T-helper 1 cell (primary cell): ENCODE data around the gene SULT4A1.

Experiments
- DNase-seq, 5 donors: peaks; one replicate each; pipeline ENCODE4 v3.0.0-alpha.2; 2012 to 2020

SULT4A1 gene

DNA sequence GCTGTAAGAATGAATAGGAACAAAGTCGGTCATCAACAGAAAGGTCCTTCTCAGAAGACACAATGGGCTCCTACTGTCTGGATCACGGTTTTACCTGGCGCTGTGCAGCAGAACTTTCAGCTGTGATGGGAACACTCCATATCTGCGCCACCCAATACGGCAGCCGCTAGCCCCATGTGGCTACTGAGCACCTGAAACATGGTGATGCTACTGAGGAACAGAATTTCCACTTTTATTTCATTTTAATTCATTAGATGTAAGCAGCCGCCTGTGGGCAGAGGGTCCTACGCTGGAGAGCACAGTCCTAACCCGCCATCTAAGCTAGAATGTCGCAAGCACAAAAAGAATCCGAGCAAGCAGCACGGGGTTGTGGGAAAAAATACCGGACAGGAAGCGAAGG lies 2.7 kb downstream of the SULT4A1 start:
- no peak for DNase-seq

DNA sequence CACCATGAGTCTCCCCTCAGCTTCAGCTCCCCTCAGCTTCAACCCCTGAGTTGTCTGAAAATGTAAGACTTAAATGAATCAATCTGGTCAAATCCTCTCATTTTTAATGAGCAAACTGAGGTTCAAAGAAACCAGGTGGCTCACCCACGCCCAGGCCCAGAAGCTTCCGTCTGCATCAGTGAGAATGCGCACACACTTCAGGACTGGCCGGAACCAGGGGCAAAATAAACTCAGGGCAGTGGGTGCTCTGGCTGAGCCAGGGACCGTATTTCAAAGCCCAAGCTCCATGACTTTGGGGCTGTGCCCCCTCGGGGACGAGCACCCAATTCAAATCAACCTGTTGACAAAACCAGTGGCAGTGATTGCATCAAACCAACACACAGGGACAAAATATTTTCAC lies 3.1 kb downstream of the SULT4A1 start:
- DNase-seq, result no peak

DNA sequence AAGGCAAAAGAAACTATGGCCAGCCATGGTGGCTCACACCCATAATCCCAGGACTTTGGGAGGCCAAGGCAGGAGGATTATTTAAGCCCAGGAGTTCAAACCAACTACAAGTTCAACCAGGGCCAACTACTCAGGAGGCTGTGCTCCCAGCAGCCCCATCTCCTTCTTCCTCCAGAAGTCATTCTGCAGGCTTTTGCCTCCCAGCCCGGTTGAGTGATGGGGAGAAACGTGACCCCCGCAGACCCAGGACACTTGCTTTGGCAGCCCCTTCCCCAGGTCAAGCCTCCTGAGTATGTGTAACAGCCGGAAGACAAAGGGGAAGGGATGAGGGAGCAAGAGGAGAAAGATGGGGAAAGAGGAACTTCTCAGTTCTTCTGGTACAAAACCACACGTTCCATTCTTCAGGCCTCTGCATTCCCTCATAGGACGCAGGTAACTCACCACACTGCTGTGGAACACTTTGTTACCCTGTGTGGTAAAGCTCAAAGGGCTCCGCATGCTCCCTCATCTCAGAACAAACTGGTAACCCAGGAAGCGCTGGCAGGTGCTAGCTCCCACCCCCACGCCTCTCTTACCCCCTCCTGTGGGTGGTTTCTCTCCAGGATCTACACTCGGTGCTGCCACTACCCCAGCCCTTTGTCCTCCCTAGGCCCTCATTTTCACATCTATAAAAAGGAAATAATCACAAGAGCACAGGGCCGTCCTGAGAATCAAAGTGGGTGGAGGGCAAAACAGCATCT lies 4.0 kb downstream of the SULT4A1 start:
- DNase-seq, result no peak

DNA sequence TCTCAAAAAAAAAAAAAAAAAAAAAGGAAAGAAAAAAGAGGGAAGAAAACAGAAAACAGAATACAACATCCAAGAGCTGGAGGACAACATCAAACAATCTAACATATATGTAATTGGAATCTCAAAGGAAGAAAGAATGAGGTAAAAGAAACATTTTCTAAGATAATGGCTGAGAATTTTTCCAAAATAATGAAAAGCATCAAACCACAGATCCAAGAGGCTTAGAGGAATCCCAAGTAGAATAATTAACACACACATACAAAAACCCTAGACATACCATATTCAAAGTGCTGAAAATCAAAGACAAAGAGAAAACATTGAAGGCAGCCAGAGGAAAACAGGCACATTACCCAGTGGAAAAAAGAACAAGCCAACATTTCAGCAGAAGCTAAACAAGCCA lies 4.9 kb downstream of the SULT4A1 start:
- DNase-seq, result no peak

DNA sequence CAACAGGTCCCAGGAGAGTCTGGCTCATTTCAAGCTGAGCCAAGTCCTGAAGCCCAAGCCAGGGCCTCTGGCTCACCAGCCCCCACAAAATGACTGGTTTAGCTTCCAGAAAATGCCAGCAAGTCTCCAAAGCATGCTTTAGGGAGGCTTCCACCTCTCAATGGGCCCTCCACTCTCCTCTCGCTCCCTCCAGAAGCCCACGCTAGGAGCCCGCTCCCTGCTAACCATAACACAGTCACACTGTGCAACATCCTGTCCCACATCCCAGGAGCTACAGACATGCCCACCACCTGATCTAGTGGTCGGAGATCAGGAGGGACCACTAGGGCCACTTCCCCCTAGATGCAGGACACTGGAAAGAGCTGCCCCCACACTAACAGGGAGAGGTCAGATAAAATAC lies 6.9 kb downstream of the SULT4A1 start:
- DNase-seq, result no peak

DNA sequence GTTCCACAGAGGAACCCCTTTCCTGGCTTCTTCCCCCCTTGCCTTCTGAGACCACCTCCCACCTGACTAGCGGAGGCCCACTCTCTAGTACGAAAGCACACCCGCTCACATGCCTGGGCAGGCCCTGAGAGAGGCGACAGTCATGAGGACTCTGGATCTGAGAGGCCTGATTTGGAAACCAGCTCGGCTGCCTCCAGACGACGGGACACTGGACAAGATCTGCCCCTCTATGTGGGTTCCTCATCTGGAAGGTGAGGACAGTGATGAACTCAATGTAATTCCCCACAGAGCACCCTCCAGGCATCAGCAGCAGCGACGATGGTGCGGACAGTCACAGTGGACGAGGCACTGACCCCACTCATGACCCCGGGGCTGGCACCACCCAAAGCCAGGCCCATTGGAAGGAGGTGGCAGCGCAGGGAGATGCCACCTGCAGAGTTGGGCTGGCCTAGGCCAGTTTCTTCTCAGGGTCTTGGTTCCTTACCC lies 7.5 kb downstream of the SULT4A1 start:
- DNase-seq, result no peak

DNA sequence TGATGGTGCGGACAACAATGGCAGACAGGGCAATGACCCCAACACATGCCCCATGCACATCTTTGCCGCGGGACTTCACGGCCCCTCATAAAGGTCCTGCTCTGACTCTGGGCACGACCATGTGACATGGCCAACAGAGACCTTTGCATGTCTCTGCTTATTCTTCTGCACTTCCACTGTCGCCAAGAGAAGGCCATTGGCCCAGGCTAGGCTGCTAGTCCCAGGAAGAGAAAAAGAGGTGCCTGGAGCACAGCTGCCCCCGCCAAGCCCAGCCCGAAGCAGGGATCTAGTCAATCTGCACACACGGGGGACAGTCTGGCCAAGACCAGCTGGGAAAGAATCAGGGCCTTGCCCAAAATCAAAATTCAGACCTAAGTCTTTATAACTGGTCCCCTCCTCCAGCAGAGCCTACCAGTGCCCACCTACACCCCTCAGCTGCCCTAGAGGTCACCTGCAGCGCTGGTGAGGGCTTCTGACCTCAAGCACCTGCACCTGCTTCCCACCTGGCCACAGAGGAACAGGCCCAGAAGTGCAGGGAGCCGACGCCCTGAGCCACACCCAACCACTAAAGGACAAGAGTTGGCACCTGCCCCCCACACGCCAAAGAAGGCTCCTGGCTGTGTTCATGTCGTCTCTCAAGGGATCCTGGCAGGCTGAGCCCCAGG lies 8.1 kb downstream of the SULT4A1 start:
- DNase-seq, result no peak

DNA sequence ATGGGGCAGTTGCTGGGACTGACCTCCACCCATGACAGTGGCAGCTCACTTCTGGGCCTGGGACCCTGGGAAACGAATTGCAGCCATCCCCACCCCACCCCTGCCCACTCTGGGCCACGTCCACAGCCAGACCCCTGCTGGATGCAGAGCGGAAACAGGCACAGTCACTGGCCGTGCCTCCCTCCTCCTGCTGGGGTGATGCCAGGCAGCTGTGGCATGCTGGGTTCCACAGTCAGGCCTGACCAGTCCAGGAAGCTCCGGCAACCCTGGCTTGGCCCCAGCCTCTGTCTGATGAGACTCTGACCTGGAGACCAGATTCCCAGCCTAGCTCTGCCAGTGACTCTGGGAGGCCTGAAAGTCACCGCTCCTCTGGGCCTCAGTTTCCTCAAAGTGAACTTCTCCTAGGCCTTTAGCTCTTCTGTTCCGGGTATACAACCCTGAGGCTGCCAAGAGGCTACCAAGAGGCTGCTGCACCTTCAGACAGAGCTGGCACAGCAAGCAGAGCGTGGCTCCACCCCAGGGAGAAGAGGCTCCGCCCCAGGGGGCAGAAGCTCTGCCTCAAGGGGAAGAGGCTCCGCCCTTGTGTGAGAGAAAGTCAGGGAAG lies 8.9 kb downstream of the SULT4A1 start:
- DNase-seq, result no peak

DNA sequence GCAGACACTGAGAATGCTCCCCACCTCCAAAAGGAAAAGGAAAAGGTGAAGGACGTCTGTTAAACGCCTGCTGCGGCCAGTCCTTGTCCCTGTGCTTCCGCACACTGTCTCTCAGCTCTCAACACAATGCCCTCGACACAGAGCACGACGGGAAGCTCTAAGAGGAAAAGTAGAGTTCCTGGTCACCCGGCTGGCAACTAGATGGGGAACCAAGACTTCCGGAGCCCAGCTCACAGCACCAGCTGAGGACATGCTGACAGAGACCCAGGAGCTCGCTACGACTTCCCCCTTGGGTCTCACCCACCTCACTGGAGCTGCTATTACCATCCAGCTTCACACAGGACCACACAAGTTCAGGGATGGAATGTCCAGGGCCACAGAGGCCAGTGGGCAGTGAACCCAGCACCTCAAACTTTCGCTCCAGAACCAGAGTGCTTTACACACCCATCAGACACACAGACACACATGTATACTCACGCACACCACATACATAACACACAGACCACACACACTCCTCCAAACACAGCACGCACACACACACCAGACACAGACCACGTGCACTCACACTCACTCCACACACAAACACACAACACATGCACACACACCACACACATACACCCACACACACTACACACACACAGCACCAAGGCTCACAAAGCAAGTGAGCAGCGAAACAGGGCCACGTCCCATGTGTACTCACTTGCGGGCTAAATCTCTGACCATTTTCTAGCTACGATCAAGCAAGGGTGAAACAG lies 9.6 kb downstream of the SULT4A1 start:
- DNase-seq, result no peak

DNA sequence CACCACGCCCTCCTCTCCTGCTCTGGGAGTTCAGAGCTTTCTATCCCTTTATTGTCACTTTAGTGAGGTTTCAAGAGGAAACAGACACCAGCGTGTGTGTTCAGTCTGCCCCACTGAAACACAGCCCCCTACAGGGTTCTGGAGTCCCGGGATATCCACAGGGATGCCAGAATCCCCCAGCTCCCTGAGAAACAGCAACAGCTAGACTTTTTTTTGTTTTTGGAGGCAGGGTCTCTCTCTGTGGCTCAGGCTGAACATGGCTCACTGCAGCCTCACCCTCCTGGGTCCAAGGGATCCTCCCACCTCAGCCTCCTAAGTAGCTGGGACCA lies 10.4 kb downstream of the SULT4A1 start:
- no peak for DNase-seq

DNA sequence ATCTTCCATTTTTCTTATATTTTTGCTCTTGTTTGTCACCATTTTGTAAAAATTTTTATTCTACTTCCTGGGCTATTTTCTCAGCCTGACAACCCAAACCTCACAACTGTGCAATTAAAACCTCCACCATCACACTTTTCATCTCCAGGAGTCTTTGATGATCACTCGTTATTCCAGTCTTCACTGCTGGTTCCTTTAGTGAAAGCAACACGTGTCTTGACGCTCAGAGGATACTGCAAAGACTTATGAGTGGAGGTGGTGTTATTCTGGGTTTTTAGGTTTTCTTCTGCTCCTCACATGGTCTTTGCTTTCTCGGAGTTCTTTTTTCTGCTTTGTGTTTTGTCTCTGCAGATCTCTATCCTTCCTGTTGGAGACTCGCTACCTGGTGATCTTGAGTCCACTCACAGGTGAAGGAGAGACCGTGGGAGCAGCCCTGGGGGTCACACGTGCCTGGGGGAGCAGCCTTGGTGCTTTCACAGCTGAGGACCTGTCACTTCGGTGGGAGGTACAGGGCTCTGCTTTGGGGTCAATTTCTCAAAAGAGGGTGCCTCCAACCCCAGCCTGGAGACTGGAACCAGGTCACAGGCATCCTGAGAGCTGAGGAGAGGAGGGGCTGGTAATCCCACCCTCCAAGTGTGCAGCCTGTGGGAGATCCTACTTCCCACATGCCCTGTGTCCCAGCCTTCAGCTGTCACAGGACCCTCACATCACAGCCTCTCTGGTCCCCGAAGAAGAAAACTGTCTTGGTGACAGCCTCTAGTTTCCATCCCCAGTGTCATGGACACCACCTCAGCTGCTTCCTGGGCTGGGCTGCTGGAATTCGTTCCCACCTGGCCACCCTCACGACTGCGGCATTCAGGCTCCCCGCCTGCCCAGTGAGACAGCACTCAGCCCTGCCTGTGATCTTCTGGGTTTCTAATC lies 11.0 kb downstream of the SULT4A1 start:
- DNase-seq, result no peak

DNA sequence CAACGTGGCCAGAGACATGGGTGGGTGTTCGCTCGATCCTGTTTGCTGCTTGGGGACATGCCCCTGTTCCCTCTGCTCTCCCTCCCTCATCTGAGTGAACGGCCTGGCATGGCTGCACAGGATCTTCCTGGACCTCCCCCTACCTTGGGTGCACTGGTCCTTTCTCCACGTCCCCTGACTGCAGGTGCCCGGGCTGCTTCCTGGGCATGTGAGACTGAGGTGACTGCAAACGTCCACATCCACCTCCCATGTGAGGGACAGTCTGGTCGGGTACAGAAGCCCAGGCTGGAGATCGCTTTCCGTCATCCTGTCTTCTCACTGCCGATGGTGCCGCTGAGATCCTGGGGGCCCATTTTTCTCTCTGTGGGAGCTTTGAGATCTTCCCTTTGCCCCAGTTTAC lies 11.8 kb downstream of the SULT4A1 start:
- no peak for DNase-seq

DNA sequence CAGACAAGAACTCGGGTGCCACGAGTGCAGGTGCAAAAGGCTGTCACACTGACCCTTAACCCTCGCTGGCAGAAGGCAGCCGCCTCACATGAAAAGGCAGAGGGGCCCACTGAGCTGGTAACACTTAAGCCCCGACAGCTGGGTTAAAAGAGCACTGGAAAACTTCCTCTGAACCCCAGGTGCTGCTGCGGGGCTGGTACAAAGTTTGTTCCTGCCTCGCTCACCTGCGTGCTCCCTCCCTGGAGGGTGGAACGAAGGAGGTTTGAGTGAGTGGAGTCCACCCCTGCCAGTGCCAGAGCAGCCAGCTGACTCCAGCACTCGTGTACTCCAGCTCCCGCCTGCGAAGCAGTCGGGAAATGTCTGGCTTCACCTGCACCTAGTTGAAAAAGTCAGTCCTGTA lies 12.6 kb downstream of the SULT4A1 start:
- no peak for DNase-seq

DNA sequence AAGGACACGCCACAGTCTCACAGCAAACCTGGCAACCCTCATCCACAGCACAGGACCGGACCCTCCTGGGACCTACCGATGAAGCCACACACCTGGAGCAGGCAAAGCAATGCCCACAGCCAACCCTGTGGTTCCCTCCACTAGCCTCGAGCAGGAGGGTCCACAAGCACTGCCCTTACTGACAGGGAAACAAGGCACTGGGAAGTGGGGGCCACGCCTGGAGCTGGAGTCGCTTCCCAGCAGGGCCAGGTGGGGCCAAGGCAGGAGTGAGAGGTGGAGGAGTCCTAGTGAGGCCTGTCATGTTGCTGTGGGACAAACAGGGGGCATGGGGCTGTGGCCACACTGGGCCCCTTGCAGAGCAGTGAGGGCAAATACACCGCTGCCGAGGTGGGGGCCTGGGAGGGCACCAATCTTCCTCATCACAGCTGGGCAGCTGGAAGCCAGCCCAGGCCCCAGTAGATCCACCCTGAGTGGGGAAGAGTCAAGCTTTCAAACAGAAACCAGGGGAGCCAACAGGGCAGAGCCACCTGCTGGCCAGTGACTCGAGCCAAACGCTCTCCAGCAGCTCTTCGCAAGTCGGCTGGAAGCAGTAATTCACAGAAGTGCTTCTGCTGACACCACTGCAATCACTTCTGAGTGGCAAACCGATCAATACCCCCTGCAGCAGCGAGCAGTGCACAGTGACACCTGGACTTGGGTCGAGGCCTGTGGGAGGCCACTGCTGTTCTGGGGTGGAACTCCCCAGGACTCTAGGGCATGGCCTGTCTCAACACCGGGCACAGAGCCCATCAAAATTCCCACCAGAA lies 13.7 kb downstream of the SULT4A1 start:
- DNase-seq, result no peak

DNA sequence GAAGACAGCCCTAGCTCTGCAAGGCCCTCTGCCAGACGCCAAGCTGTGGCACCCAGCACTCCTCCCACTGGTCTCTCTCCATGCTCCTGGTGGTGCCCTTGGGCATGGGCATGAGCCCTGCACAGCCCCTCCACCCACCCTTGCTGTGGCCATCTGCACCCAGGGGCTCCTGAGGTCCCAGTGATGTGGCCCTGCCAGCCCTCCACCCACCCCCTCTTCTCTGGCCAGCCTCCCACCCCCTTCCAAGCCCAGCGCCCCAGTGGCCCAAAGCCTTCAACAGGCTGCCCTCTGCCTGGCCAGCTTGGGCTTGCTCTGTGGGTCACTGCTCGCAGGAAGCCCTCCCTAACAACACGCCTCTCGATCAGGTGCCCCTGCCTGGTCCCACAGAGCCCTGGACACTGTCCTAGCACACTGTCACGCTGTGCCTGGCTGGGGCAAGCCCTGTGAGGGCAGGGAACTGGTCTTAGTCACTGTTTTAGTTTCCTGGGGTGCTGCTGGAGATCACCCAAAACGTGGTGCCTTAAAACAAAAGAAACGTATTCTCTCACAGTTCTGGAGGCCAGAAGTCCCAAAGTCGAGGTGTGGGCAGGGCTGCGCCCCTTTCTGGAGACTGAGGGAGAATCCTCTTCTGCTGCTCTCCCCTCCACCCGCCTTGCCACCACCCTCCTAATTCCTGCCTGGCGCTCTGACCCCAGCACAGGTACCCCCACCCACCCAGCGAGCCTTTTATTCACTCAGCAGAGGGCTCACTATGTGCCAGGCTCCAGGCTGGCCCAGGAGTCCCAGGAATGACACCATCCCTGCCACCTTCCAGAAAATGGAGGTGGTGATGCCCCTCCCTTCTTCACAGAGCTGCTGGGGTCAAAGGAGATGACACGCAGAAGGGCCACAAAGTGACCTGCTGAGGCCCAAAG lies 14.7 kb downstream of the SULT4A1 start:
- DNase-seq, result no peak

DNA sequence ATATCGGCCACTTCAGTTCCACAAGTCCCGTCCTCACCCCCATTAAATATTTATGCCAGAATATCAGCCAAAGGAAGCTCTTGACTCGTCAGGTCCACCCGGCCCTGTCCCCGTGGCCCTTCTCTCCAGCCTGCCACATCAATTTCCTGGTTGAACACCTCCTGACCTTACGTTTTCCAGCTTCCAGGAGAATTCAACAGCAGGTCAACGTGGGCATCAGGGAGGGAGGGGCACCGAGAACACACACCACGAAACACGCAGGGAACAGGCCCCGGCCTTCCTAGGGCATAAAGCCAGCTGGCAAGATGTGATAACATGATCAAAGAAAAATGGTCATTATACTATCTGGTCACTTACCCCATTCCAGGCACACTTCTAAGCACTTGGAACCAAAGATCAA lies 15.3 kb downstream of the SULT4A1 start:
- no peak for DNase-seq

DNA sequence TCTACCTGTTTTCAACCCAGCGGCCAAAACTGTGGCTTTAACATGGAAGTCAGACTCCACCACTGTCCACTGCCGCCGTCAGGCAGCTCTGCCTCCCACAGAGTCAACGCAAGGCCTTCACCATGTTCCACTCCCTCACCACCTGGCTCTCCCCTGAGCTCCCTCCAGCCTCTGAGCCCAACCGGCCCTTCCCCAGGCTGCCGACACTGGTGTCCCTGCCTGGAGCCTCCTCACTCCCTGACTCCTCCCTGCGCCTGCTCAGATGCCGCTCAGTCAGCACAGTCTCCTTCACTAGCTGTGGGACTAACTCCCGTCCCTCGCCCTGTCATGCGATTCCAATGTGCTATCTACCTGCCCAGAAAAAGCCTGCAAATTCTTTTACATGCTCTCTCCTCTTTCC lies 16.3 kb downstream of the SULT4A1 start:
- DNase-seq, result peak in 1 of 5 donors; percentile 2

DNA sequence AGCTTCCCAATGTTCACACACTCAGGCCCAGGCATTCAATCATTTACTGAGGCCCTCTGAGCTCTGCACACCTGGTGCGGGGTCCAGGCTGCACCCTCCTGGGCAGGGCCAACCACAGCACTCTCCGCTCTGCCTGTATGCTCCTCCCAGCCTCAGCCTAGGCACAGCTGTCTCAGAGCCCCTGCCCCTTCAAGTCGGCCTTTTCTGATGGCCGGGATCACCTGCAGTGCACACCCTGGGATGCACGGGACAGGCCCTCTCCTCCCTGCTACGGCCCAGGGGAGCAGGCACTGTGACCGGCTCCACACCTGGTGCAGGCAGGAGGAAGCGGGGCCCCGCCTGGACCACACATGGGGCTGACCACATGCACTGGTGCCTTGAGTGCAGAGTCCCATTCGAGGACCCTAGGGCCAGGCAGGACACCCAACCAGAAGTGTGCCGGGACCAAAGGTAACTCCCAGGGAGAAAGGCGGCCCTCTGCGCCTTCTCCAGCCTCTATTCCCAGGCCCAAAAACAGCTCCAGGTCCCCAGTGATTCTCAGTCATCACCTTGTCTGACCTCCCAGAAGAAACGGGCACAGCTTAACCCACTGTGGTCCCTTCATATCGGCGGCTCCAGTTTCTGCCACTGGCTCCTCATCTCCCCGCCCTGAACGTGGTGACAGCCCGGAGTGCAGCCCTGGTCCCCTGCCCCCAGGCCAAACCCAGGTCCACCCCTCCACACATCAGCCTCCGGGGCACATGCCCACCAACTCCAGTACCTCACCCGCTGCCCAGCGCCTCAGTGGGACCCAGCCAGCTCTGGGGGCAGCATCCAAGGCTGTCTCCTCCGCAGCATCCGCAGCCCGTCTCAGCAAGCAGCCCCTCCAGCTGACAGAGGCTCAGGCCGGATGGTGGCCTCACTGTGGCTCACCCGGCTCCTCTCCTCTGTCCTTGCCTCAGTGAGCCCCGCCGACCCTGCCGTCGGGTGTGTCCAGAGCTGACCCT lies 17.5 kb downstream of the SULT4A1 start:
- no peak for DNase-seq
